A549 treated with GW870086 at 1 μM for 4 hours (cell line): ENCODE measurements around the gene WDR47. TPM values are rescaled to one million over a fixed set of nuclear protein-coding genes. Genes with fewer than 3 reads are reported as not detected.

Source experiments
- total RNA-seq: library from RNA; stranded (reverse); fragments of 200-300 nt; extraction: Qiagen RNA extraction; gene quantifications from 5 replicates; pipeline ENCODE4 v1.2.3, GENCODE V29; 2022; ENCODE audit warnings: low read depth

Gene WDR47
- 6.0 to 8.8 TPM (median 8.2 TPM) in 5 replicates for total RNA-seq

DNA sequence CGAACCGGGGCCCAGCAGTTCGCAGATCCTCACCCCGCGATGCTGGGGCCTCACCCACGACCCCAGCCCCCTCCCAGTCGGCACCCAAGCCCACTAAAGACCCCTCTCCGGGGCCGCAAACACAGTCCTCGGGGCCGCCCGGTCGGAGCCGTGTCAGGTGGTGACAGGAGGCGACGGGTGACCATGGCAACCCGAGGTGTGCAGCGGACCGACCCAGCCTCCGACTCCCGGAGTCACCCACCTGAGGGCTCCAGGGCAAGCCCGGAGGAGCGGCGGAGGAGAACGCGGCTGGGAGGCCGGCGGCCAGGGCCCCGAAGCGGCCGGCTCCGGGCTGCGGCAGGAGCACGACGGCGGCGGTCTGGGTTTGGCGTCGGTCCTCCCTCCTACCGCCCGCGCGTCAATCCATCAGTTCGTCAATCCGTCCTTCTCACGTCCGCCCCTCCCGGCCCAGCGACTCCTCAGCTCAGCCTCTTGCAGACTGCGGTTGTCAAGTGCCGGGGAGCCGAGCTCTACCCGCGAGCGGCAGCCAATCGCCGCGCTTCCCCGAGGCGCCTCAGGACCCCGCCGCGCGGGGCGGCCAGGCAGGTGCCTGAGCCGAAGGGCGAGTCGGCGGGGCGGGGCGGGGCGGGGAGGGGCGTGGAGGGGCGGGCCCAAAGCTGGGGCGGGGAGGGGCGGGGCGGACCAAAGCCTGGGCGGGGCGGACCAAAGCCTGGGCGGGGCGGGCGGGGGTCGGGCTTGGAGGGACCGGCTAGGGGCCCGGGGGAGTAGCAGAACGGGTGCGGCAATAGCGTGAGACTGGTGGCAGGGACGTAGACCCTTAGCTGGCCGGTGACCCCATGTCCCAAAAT, at the start of gene WDR47:
Gene WDR47 (minus strand): TSS at position 482 of the 848 bp plus-strand sequence. CDS start 18,590 bp downstream, outside the sequence.

DNA sequence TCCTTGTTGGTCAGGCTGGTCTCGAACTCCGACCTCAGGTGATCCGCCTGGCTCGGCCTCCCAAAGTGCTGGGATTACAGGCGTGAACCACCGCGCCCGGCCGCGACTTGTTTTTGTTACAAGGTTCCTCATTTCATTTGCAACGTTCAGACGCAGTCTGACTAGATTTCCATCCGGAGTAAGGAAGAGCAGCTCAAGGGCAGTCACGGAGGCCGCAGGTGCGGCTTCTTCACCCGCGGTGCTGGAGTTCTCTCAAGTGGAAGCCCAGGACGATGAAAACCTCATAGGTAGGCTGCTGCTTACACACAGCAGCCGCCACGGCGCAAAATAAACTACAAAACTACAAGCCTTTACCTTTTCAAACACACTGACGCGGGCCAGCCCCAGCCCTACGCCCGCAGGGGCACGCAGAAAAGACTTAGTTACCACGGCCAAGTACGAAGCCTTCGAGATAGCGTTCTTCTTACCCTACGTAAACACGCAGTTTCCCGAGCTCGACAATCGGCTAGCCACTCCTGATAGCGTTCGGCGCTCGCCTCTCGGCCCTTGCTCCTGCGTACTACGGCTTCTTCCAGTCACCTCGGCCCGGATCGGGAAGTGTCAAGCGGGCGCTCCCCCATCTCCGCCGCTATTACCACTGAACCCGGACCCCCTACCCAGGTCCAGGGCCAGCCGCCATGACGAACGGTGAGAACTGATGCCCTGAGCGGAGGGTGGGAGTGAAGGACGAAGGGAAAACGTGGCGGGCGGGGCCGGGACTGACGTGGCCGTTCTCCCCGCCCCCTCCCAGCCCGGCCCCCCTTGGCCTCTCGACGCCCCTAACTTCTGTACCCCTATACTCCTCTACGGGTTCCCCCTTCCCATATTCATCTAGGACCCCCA, 48.5 kb upstream of the WDR47 start, which contains the start of gene TMEM167B:
Gene TMEM167B (plus strand): TSS at position 569 of the 882 bp plus-strand sequence. CDS start 109 bp downstream, at position 678.

DNA sequence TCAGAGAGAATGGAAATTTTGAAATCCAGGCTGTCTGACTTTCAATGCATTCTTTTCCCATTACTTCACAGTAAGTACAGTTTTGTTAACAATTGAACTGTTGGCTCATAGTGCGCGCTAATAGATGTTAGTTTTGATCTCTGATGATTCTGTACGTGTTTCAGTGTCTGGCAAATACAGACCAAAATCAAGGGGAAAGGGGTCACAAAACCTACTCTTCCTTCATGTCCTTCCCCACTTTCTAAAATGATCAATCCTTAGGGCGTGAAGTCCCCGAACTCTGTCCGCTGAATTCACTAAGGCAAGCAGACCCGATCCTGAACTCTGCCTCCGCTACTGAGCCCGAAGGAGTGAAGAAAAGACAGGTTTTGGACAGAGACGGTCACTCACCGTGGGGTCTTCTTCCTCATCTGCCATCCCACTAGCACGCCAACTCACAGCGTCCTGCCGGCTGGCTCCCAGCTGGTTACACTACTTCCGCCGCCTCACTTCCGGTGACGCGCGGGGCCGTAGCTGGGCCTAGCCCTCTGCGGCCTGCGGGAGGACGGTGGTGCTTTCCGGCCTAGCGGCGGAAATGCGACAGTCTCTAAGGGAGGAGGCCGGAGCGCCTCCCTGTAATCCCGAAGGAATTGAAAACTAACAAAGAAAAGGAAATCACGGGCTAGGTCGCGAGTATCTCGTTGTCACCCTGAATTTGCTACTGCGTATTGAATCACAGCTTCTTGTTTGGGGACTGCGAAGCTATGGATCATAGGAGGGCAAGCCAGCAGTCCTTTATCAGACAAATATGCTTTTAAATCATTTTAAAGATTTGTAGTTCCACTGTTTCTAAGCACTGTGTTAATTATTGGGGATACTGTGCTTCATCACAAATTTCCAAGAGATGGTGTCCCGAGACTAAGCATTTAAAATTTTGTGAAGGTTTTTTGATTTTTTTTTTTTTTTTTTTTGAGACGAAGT, 33.9 kb upstream of the WDR47 start, which contains the start of gene TAF13:
Gene TAF13 (minus strand): TSS at position 473 of the 960 bp plus-strand sequence. CDS start 56 bp downstream, at position 417.

DNA sequence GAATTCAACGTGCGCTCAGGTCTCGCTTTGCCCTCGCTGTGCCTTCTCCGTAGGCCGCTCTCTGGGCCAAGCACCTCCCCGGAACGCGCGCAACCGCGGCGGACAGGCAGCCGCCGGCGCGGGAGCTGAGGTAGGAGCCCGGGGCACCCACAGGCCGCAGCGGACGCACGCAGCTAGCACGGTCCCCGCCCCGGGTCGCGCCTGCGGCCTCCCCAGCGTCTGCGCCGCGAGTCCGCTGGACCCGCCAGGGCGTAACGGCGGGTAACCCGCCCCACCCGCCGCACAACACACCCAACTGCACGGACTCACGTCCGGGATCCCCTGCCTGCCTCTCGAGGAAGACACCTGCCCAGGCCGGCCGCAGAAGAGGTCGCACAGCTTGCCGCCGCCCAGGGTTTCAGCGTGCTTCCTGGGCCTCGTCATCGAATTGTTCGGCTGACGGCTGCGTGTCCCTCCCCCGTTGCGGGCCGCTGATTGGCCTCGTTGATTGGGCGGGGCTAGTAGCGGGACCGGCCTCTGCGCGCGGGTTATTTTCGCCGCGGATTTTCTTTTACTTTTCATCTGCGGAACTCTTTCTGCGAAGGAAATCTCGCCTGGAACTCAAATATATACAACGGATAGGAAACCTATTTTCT, 78.7 kb downstream of the WDR47 start, which contains the start of gene CLCC1:
Gene CLCC1 (minus strand): TSS at position 433 of the 635 bp plus-strand sequence. CDS start 13,047 bp downstream, outside the sequence.

Other genes with a start within 250 kb of the WDR47 start
- gene AKNAD1, start 185.0 kb downstream of the WDR47 start, total RNA-seq, result 1.1 to 1.5 TPM (median 1.3 TPM) in 5 replicates
- 19.3 to 24.5 TPM (median 21.6 TPM) in 5 replicates for gene GPSM2, start 165.1 kb downstream of the WDR47 start, total RNA-seq
- gene CLCC1, start 78.6 kb downstream of the WDR47 start, total RNA-seq, result 16.1 to 18.6 TPM (median 17.3 TPM) in 5 replicates
- 23.8 to 37.0 TPM (median 29.2 TPM) in 5 replicates for gene TAF13, start 33.9 kb upstream of the WDR47 start, total RNA-seq
- 8.2 to 10.2 TPM (median 9.7 TPM) in 5 replicates for gene TMEM167B, start 48.7 kb upstream of the WDR47 start, total RNA-seq
- 0.38 to 1.1 TPM (median 0.44 TPM) in 5 replicates for gene ELAPOR1, start 72.0 kb upstream of the WDR47 start, total RNA-seq
- 87.7 to 101 TPM (median 89.8 TPM) in 5 replicates for gene SARS1, start 171.8 kb upstream of the WDR47 start, total RNA-seq
- gene CELSR2, start 207.4 kb upstream of the WDR47 start, total RNA-seq, result 3.5 to 5.1 TPM (median 4.8 TPM) in 5 replicates
- gene PSRC1, start 241.0 kb upstream of the WDR47 start, total RNA-seq, result 17.8 to 25.7 TPM (median 23.8 TPM) in 5 replicates